GM19397 (cell line): ENCODE measurements around the gene SLC2A1.
"Not testable (repeated sequence)": the region's sequence is repeated elsewhere in the genome, so short reads cannot be mapped to it uniquely, and the experiment has no call there.

Experiments
- ATAC-seq: cut with Tn5 transposase; IDR thresholded peaks from one replicate; pipeline ENCODE4 v1.9.1; 2021; ENCODE audit warnings: mild to moderate bottlenecking, moderate library complexity; ENCODE audit not compliant: unreplicated experiment

The SLC2A1 gene

DNA sequence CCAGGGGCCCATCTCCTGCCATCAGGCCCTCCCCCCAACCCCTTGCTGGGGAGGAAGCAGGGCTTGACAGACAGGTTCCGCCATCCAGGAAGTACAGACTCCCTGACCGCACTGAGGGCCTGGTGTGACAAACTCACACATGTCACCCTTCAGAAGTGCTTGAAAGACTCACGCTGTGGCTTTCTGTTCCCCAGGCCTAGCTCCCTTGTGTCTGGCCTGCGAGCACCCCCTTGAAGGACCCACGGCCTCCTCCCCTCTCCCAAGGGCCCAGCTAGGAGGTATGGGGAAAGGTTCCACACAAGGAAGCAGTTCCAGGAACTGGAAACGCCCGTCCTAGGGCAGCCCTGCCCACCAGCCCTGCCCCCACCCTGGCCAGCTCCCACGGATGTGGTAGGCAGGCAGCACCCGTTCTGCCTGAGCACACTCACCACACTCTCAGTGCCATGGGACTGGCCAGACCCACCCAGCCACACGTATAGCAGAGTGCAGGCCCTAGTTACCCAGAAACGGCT, 26.7 kb downstream of the SLC2A1 start:
- peak; percentile 57 for ATAC-seq

DNA sequence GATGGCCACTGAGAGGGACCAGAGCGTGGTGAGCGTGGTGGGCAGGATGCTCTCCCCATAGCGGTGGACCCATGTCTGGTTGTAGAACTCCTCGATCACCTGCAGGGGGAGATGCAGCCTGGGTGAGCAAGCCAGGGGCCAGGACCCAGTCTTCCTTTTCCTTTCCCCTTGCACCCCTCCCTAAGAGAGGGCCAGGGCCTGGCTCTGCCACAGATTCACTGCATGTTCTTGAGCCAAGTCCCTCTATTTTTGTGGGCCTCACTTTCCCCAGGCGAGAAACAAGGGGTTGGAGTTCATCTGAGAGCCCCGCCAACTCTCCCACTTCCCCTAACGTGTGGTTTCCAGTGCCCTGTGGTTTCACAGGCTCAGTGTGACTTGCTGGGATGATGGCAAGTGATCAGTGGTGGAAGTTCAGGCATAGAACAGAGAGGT, 27.5 kb downstream of the SLC2A1 start:
- no peak for ATAC-seq

GRCh38 chr1:42930178-42931107, 28.2 kb downstream of the SLC2A1 start:
- ATAC-seq = no peak

GRCh38 chr1:42929434-42930177, 29.1 kb downstream of the SLC2A1 start:
- no peak for ATAC-seq

DNA sequence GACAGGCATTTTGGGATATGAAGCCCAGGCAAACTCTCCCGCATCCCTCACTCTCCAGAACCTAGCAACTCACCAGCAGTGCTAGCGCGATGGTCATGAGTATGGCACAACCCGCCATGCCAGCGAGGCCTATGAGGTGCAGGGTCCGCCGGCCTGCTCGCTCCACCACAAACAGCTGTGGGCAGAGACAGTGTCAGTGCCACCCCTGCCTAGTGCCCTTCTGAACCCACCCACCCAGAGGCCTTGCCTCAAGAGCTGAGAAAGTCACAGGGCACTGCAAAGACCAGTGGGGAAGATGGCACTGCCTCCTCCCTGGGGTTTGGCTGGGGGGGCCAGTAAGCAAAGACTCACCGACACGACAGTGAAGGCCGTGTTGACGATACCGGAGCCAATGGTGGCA, 29.8 kb downstream of the SLC2A1 start:
- ATAC-seq = no peak

- ATAC-seq = no peak
These were observed 30.7 kb downstream of the SLC2A1 start for GRCh38 chr1:42927920-42928505.

DNA sequence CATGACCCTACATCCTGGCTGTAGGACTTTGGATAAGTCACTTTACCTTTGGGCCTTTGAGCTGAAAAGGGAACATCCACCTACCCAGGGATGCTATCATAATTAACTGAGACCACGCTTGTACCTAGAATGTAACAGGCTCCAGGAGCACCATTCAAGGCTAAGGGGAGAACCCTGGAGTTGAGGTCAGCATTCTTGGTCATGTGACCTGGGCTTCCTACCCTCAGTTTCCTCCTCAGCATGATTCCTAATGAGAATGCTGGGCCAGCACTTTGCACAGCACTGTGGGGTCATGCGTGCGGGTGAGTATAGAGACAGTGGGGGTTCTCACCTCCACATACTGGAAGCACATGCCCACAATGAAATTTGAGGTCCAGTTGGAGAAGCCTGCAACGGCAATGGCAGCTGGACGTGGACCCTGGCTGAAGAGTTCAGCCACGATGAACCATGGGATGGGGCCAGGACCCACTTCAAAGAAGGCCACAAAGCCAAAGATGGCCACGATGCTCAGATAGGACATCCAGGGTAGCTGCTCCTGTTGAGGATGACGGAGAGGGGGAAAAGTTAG, 31.3 kb downstream of the SLC2A1 start:
- no peak for ATAC-seq

DNA sequence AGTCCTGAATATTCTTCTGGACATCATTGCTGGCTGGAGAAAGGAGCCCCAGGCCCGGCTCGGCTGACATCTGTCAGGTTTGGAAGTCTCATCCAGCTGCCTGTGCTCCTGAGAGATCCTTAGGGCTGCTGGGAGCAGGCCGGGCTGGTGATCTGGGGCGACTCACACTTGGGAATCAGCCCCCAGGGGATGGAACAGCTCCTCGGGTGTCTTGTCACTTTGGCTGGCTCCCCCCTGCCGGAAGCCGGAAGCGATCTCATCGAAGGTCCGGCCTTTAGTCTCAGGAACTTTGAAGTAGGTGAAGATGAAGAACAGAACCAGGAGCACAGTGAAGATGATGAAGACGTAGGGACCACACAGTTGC, 31.8 kb downstream of the SLC2A1 start:
- no peak for ATAC-seq

- ATAC-seq = no peak
These were observed 32.3 kb downstream of the SLC2A1 start for GRCh38 chr1:42926235-42926878.

DNA sequence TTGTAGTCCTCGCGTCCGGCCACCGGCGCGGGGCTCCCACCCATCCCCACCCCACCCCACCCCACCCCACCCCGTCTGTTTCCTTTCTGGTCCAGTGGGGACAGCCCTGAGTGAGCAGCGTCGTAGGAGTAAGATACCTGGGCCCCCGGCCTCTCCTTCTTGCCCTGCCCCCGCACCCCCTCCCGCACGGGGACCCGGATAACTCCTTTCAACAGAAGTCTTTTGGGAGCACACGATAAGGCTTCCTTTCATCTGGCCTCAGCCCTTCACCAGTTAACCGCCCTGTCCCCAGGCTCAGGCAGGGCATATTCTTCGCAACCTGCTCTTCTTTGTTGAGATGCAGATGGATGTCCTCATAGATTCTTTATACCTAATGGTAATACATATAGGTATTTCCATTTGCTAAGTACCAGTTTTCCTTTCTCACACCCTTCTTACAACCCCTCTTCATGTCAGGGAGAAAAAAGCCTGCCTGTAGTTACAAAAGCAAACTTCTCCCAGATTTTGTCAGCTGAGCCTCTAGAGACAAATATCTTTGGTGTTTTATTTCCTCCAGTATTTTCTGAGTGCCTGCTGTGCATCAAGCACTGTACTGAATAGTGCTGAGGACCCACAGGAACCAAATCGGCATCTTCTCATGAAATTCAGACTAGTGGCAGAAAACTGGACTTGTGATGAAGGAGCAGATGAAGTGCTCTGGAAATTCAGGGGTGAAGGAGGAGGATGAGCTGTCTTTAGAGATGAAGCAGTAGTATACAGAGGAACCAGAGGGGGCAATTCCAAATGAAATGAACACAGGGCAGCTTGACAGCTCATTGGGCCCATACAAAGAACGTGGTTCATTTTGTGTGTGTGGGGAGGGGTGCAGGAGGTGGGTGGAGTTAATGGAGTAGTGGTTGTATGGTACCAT, 33.6 kb downstream of the SLC2A1 start:
- ATAC-seq = no peak

- peak; percentile 88 for ATAC-seq
These were observed 34.4 kb downstream of the SLC2A1 start for GRCh38 chr1:42924082-42924850.

- ATAC-seq = no peak
These were observed 35.1 kb downstream of the SLC2A1 start for GRCh38 chr1:42923367-42924081.

DNA sequence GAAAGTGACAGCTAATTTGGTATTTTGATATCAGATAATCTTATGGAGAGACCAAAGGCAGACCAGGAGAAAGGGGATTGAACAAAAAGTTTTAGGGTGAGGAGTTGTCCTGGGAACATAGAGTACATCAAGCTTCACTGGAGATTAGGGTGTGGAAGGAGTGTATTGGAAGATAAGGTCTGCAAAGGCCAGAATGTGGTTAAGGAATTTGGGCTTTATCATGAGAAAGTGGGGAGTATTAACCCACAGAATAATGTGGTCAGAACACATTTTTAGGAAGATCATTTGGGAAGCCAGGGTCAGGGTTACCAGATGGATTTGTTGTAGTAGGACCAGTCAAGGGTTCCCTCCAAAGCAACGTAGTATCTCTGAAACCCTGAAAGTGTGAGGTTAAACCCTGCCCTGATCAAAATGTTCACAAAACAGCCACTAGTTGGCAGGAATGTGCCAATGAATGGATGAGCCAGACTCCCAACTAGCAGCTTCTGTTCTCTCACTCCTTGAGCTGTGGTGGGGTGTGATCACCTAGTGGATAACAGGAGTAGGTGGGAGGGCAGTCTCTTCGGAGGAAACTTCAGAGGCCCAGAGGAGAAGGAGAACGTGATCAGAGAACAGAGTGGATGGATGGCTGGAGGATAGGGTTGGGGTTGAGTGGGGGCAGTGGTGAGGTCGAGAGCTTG, 35.8 kb downstream of the SLC2A1 start:
- no peak for ATAC-seq

- no peak for ATAC-seq
These were observed 36.9 kb downstream of the SLC2A1 start for GRCh38 chr1:42921769-42922168.

DNA sequence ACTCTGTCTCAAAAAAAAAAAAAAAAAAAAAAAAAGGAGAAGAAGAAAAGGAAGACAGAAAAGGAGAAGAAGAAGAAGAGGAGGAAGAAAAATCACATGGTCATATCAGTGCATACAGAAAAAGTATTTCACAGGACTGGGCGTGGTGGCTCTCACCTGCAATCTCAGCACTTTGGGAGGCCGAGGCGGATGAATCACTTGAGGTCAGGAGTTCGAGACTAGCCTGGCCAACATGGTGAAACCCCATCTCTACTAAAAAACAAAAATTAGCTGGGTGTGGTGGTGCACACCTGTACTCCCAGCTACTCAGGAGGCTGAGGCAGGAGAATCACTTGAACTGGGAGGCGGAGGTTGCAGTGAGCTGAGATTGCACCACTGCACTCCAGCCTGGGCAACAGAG, 39.0 kb downstream of the SLC2A1 start:
- ATAC-seq = not testable (repeated sequence)

DNA sequence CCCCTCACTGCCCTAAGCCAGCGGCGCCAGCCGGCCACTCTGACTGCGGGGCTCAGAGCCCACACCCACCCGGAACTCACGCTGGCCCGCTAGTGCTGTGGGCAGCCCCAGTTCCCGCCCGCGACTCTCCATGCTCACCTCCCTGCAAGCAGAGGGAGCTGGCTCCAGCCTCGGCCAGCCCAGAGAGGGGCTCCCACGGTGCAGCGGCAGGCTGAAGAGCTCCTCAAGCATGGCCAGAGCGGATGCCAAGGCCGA, 41.5 kb downstream of the SLC2A1 start:
- ATAC-seq = no peak

DNA sequence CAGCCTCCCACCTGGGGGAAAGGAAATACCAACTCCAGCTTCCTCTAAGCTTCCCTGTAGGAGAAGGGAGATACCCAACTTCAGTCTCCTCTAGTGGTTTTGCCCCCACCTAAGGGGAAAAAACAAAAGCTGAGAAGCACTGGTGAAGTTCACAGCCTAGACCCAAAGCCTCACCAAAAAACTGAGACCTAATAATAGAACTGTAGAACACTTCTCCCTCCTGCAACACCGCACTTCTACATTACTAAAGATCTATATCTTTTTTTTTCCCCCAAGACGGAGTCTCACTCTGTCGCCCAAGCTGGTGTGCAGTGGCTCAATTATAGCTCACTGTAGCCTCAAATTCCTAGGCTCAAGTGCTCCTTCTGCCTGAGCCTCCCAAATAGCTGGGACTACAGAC, 43.2 kb downstream of the SLC2A1 start:
- no peak for ATAC-seq

- ATAC-seq = no peak
These were observed 44.5 kb downstream of the SLC2A1 start for GRCh38 chr1:42914092-42914627.
